NCI-H2196 (cell line): ENCODE results near the gene STAMBPL1.

ENCODE experiments used
- DNase-seq: peaks from one replicate; lab custom pipeline; 2025; ENCODE audit not compliant: unreplicated experiment; lab: John Stamatoyannopoulos, UW

The STAMBPL1 gene

GRCh38 chr10:88949051-88949450 is 69.0 kb downstream of the STAMBPL1 start:
- no peak for DNase-seq

GRCh38 chr10:88949912-88950837 is 70.1 kb downstream of the STAMBPL1 start:
- no peak for DNase-seq

DNA sequence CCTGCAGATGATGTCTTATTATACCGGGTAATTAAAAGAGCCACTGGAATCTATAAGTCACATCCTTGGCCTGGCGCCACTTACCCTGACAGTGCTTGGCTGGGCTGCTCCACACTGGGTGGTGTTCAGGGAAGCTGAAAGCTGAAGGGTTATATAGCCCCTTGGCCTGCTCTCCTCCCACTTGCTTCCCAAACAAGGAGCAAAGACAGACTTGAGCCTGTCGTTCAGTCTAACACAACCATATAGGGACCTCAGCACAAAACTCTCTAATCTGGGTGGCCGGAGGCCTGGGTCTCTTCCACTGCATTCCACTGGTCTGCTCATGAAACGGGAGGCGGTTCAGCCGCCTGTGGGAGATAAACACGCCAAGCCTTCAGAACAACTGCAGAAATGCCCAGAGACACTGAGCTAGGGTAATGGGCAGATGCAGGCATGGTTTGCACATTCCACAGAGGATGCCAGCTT is 72.6 kb downstream of the STAMBPL1 start, which contains the start of gene ACTA2:
ACTA2 (minus strand) TSS at position 127 of the 465 bp plus-strand sequence. CDS start 3,843 bp downstream, outside the sequence.
- no peak for DNase-seq

- DNase-seq, result no peak
Observed at GRCh38 chr10:88953662-88954061, 73.6 kb downstream of the STAMBPL1 start.

DNA sequence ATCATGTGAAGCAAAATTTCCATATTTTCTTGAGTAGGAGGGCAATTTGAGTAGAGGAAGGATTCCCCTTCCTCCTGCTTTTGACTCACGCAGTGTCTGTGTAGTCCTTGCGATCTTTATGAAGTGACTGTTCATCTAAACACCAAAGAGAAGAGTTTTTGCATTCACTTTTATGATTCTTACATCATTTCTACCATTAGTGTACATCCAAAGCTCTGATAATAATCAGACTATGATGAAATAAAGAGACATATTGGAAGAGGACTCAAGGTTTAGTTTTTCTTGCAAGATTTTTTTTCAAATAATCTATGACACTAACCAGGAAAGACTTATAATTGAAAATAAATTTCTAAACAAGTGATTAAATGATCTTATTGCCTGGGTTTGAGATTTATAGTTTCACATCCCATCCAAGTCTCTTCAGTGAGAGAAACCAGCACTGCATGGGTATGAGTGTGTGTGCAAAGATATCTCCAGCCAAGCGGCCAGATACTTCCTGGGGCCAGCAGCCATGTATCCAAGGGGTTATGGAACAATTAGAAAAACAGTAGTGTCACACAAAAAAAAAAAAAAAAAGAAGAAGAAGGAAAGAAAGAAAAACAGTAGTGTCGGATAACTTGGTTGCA is 74.5 kb downstream of the STAMBPL1 start:
- DNase-seq, result no peak

DNA sequence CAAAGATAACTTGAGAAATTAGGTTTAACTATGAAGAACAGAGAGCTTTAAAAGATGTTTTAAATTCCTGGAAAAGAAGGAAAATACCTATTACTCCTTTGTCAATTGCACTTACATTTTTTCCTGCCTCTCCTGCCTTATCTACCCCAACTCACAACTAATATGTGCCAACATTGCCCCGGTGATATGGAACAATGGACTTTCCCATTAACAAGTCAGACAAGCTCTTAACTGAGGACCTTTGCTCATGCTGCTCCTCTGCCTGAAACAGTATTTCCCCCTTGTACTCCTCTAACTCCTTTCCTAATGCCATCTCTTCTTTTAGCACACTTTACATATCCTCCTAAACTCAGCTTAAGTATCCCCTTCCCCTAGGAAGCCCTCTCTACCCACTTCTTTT is 77.3 kb downstream of the STAMBPL1 start:
- no peak for DNase-seq

DNA sequence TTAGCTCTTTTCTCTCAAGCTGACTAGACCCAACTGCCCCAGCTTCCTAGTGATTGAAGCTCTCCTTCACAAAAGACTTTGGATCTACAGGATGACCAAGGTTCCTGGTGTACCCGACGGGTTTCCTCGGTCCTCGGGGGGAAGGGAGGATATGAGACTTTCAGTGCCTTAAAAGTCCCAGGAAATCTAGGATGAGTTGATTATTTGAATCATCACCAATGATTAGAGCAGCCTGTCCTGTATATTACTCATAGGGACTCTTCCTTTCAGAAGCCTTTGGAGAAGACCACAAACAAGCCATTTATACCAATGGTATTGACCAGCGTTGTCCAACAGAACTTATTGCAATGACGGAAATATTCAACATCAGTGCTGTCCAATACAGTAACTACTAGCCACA is 78.7 kb downstream of the STAMBPL1 start:
- no peak for DNase-seq

- no peak for DNase-seq
Observed at GRCh38 chr10:88960802-88961201, 80.8 kb downstream of the STAMBPL1 start.

GRCh38 chr10:88961266-88961665 is 81.2 kb downstream of the STAMBPL1 start:
- DNase-seq, result no peak

GRCh38 chr10:88962336-88962735 is 82.3 kb downstream of the STAMBPL1 start:
- DNase-seq, result no peak

DNA sequence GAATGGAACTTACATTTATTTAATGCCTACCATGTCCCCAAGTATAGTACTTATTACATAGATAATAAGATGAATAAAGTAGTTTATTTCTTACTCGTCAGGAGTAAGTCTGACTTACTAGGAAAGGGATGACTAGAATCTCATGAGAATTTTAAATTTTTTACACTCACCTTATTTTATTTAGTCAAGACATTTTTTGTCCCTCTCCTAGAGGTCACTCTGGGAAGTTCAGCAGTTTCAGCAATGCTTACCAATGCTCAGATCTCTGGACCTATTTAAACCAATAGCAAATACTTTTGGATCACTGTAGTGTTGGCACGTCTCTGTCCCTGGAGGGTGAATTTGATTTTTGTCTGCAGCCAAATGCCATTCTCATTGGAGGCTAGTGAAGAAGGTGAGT is 83.3 kb downstream of the STAMBPL1 start:
- DNase-seq, result no peak

GRCh38 chr10:88964360-88964759 is 84.3 kb downstream of the STAMBPL1 start:
- DNase-seq, result no peak

GRCh38 chr10:88964869-88965415 is 84.9 kb downstream of the STAMBPL1 start:
- no peak for DNase-seq

DNA sequence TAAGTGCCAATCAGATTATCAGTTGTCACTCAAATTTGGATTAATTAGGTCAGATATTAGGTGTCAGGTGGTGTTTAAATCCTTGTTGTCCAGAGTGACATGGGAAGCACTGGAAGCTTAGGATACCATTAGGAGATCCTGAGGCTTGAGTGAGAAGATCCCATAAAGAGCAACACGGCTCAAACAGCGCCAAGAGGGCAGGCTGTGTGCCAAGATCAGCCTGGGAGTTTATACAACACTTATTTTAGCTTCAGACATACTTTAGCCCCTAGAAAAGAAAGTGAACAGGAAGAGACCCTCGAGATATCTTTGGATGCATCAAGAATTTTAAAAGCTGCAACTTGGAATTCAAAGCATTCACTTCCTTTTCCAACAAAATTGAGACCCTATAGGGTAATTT is 86.8 kb downstream of the STAMBPL1 start:
- DNase-seq, result no peak

GRCh38 chr10:88968391-88968790 is 88.3 kb downstream of the STAMBPL1 start:
- no peak for DNase-seq

- DNase-seq, result no peak
Observed at GRCh38 chr10:88971221-88972061, 91.4 kb downstream of the STAMBPL1 start.
